WTC11 (cell line): Measurements from ENCODE around the gene ANP32E. TPM values are rescaled to one million over a fixed set of nuclear protein-coding genes. Genes with fewer than 3 reads are reported as not detected.

ENCODE experiments used
- AFF4 ChIP-seq: sonication (generic); formaldehyde crosslinking; IDR thresholded peaks from 2 replicates; pipeline ENCODE4 v1.8.1; 2023; ENCODE audit warnings: mild to moderate bottlenecking, missing genetic modification reagents, borderline replicate concordance
- ATF1 ChIP-seq: sonication (generic); formaldehyde crosslinking; IDR thresholded peaks from 2 replicates; pipeline ENCODE4 v1.8.1; 2023; ENCODE audit warnings: mild to moderate bottlenecking, moderate library complexity, missing genetic modification reagents
- CREB1 ChIP-seq: sonication (generic); formaldehyde crosslinking; IDR thresholded peaks from 2 replicates; pipeline ENCODE4 v1.8.0; 2023; ENCODE audit warnings: mild to moderate bottlenecking, missing genetic modification reagents
- CREM ChIP-seq: sonication (generic); formaldehyde crosslinking; IDR thresholded peaks from 2 replicates; pipeline ENCODE4 v1.8.1; 2022; ENCODE audit warnings: mild to moderate bottlenecking, missing genetic modification reagents, moderate library complexity
- E2F5 ChIP-seq: sonication (generic); formaldehyde crosslinking; IDR thresholded peaks from 2 replicates; pipeline ENCODE4 v1.8.1; 2022; ENCODE audit warnings: mild to moderate bottlenecking, moderate library complexity, missing genetic modification reagents
- ELF4 ChIP-seq: sonication (generic); formaldehyde crosslinking; IDR thresholded peaks from 2 replicates; pipeline ENCODE4 v1.8.1; 2022; ENCODE audit warnings: low read depth, mild to moderate bottlenecking, moderate library complexity, missing genetic modification reagents
- ETV6 ChIP-seq: sonication (generic); formaldehyde crosslinking; IDR thresholded peaks from 2 replicates; pipeline ENCODE4 v1.8.1; 2022; ENCODE audit warnings: mild to moderate bottlenecking, missing genetic modification reagents
- FOXK1 ChIP-seq: sonication (generic); formaldehyde crosslinking; IDR thresholded peaks from 2 replicates; pipeline ENCODE4 v1.8.0; 2022; ENCODE audit warnings: mild to moderate bottlenecking, moderate library complexity, missing genetic modification reagents
- FOXP4 ChIP-seq: sonication (generic); formaldehyde crosslinking; IDR thresholded peaks from 2 replicates; pipeline ENCODE4 v1.8.0; 2022; ENCODE audit warnings: mild to moderate bottlenecking, missing genetic modification reagents
- JAZF1 ChIP-seq: fragments of 250-450 bp; sonication (Bioruptor Pico); IDR thresholded peaks from 2 replicates; pipeline ENCODE4 v1.9.0; 2021; ENCODE audit warnings: moderate library complexity, mild to moderate bottlenecking, inconsistent platforms
- NFE2L1 ChIP-seq: sonication (generic); formaldehyde crosslinking; IDR thresholded peaks from 2 replicates; pipeline ENCODE4 v1.8.1; 2023; ENCODE audit warnings: missing genetic modification reagents
- RELA ChIP-seq: sonication (generic); formaldehyde crosslinking; IDR thresholded peaks from 2 replicates; pipeline ENCODE4 v1.8.1; 2022; ENCODE audit warnings: missing genetic modification reagents, mild to moderate bottlenecking, borderline replicate concordance
- SP1 ChIP-seq: sonication (generic); formaldehyde crosslinking; conservative IDR thresholded peaks from 2 replicates; pipeline ENCODE4 v1.8.1; 2022; ENCODE audit warnings: missing genetic modification reagents
- TCF7 ChIP-seq: sonication (generic); formaldehyde crosslinking; IDR thresholded peaks from 2 replicates; pipeline ENCODE4 v1.8.0; 2022; ENCODE audit warnings: mild to moderate bottlenecking, low read depth, missing genetic modification reagents, moderate library complexity
- TP53 ChIP-seq: sonication (generic); formaldehyde crosslinking; IDR thresholded peaks from 2 replicates; pipeline ENCODE4 v1.8.1; 2023; ENCODE audit warnings: mild to moderate bottlenecking, missing genetic modification reagents
- USF1 ChIP-seq: sonication (generic); formaldehyde crosslinking; IDR thresholded peaks from 2 replicates; pipeline ENCODE4 v1.8.0; 2022; ENCODE audit warnings: mild to moderate bottlenecking, missing genetic modification reagents
- USF2 ChIP-seq: sonication (generic); formaldehyde crosslinking; IDR thresholded peaks from 2 replicates; pipeline ENCODE4 v1.8.1; 2023; ENCODE audit warnings: mild to moderate bottlenecking, missing genetic modification reagents, moderate library complexity
- ZBTB21 ChIP-seq: sonication (generic); formaldehyde crosslinking; IDR thresholded peaks from 2 replicates; pipeline ENCODE4 v1.8.1; 2023; ENCODE audit warnings: mild to moderate bottlenecking, missing genetic modification reagents, borderline replicate concordance
- ZBTB43 ChIP-seq: sonication (generic); formaldehyde crosslinking; IDR thresholded peaks from 2 replicates; pipeline ENCODE4 v1.8.1; 2023; ENCODE audit warnings: mild to moderate bottlenecking, missing genetic modification reagents
- ZMAT4 ChIP-seq: fragments of 250-450 bp; sonication (Bioruptor Pico); IDR thresholded peaks from 2 replicates; pipeline ENCODE4 v1.9.0; 2021; ENCODE audit warnings: mild to moderate bottlenecking
- ZNF138 ChIP-seq: sonication (generic); formaldehyde crosslinking; conservative IDR thresholded peaks from 2 replicates; pipeline ENCODE4 v1.8.1; 2022; ENCODE audit warnings: mild to moderate bottlenecking, moderate library complexity, missing genetic modification reagents
- ZNF425 ChIP-seq: fragments of 250-450 bp; sonication (Bioruptor Pico); conservative IDR thresholded peaks from 2 replicates; pipeline ENCODE4 v1.9.0; 2021; ENCODE audit warnings: mild to moderate bottlenecking
- total RNA-seq: library from RNA; stranded (reverse); gene quantifications from 3 replicates; pipeline ENCODE4 v1.2.3, GENCODE V29; 2021
- TF ChIP-seq, protein P1 (sequence below): sonication (generic); formaldehyde crosslinking; IDR thresholded peaks from 2 replicates; pipeline ENCODE4 v1.8.1; 2022; ENCODE audit warnings: missing genetic modification reagents, borderline replicate concordance

ANP32E gene
- total RNA-seq, 1 experiment from 2014 or later, result 119 TPM

- 0 out of 2 replicates have a peak, but pooled peaks have one; percentile 32 for TF ChIP-seq FOXK1 (CRISPR knock-in tag)
- TF ChIP-seq AFF4 (CRISPR knock-in tag), result no peak
- 0 out of 2 replicates have a peak, but pooled peaks have one; percentile 38 for TF ChIP-seq CREM (CRISPR knock-in tag)
- TF ChIP-seq ZBTB21 (CRISPR knock-in tag), result no peak
- no peak for TF ChIP-seq RELA (CRISPR knock-in tag)
- 0 out of 2 replicates have a peak, but pooled peaks have one; percentile 23 for TF ChIP-seq SP1 (CRISPR knock-in tag)
- no peak for TF ChIP-seq TCF7 (CRISPR knock-in tag)
- no peak for TF ChIP-seq FOXP4 (CRISPR knock-in tag)
- no peak for TF ChIP-seq ZMAT4 (CRISPR knock-in tag)
- TF ChIP-seq ATF1, result no peak
- TF ChIP-seq E2F5 (CRISPR knock-in tag), result peak; percentile 69; the same call in 1 of the 2 replicates
- no peak for TF ChIP-seq ELF4
- TF ChIP-seq USF2, result peak; percentile 94
- TF ChIP-seq ZNF138 (CRISPR knock-in tag), result no peak
- no peak for TF ChIP-seq ZBTB43
- TF ChIP-seq ETV6 (CRISPR knock-in tag), result 0 out of 2 replicates have a peak, but pooled peaks have one; percentile 47
- peak; percentile 93 for TF ChIP-seq USF1 (CRISPR knock-in tag)
- no peak for TF ChIP-seq CREB1 (CRISPR knock-in tag)
- TF ChIP-seq JAZF1, result no peak
- TF ChIP-seq NFE2L1, result no peak
- TF ChIP-seq ZNF425 (CRISPR knock-in tag), result no peak
- TF ChIP-seq, protein P1, sequence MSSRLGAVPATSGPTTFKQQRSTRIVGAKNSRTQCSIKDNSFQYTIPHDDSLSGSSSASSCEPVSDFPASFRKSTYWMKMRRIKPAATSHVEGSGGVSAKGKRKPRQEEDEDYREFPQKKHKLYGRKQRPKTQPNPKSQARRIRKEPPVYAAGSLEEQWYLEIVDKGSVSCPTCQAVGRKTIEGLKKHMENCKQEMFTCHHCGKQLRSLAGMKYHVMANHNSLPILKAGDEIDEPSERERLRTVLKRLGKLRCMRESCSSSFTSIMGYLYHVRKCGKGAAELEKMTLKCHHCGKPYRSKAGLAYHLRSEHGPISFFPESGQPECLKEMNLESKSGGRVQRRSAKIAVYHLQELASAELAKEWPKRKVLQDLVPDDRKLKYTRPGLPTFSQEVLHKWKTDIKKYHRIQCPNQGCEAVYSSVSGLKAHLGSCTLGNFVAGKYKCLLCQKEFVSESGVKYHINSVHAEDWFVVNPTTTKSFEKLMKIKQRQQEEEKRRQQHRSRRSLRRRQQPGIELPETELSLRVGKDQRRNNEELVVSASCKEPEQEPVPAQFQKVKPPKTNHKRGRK (CRISPR knock-in tag), result no peak
- TF ChIP-seq TP53 (CRISPR knock-in tag), result no peak
These were observed 22.5 kb downstream of the ANP32E start (continued) for GRCh38 chr1:150213170-150214098.
